Measurements from ENCODE around the gene COQ7.

COQ7 gene

GRCh38 chr16:19085679-19086200 is 18.3 kb downstream of the COQ7 start:
- no peak for DNase-seq (ENCODE audit: low read depth in 2 of 3, low spot score in 2 of 3)

GRCh38 chr16:19086322-19087199 is 19.1 kb downstream of the COQ7 start:
- peak; percentile 63 to 81 (median 78) for DNase-seq (ENCODE audit: low read depth in 2 of 3, low spot score in 2 of 3)

- no peak for DNase-seq (ENCODE audit: low read depth in 2 of 3, low spot score in 2 of 3)
Measured at GRCh38 chr16:19088341-19088916, 21.0 kb downstream of the COQ7 start.

- no peak for DNase-seq (ENCODE audit: low read depth in 2 of 3, low spot score in 2 of 3)
Measured at GRCh38 chr16:19089410-19089955, 22.1 kb downstream of the COQ7 start.

- no peak for DNase-seq (ENCODE audit: low read depth in 2 of 3, low spot score in 2 of 3)
Measured at GRCh38 chr16:19090916-19091315, 23.5 kb downstream of the COQ7 start.

- DNase-seq (ENCODE audit: low read depth in 2 of 3, low spot score in 2 of 3), result no peak
Measured at GRCh38 chr16:19092653-19093410, 25.4 kb downstream of the COQ7 start.

- DNase-seq (ENCODE audit: low read depth in 2 of 3, low spot score in 2 of 3), result no peak
Measured at GRCh38 chr16:19093631-19094541, 26.5 kb downstream of the COQ7 start.

GRCh38 chr16:19094542-19095365 is 27.3 kb downstream of the COQ7 start:
- no peak for DNase-seq (ENCODE audit: low read depth in 2 of 3, low spot score in 2 of 3)

- DNase-seq (ENCODE audit: low read depth in 2 of 3, low spot score in 2 of 3), result no peak
Measured at GRCh38 chr16:19095654-19096053, 28.2 kb downstream of the COQ7 start.

- no peak for DNase-seq (ENCODE audit: low read depth in 2 of 3, low spot score in 2 of 3)
Measured at GRCh38 chr16:19098173-19098572, 30.8 kb downstream of the COQ7 start.

GRCh38 chr16:19102187-19102872 is 34.9 kb downstream of the COQ7 start:
- no peak for DNase-seq (ENCODE audit: low read depth in 2 of 3, low spot score in 2 of 3)

GRCh38 chr16:19104607-19105006 is 37.2 kb downstream of the COQ7 start:
- no peak for DNase-seq (ENCODE audit: low read depth in 2 of 3, low spot score in 2 of 3)

GRCh38 chr16:19105131-19105530 is 37.7 kb downstream of the COQ7 start:
- DNase-seq (ENCODE audit: low read depth in 2 of 3, low spot score in 2 of 3), result no peak

GRCh38 chr16:19105891-19106624 is 38.6 kb downstream of the COQ7 start:
- DNase-seq (ENCODE audit: low read depth in 2 of 3, low spot score in 2 of 3), result no peak

GRCh38 chr16:19106625-19107020 is 39.2 kb downstream of the COQ7 start:
- DNase-seq (ENCODE audit: low read depth in 2 of 3, low spot score in 2 of 3), result no peak

- DNase-seq (ENCODE audit: low read depth in 2 of 3, low spot score in 2 of 3), result no peak
Measured at GRCh38 chr16:19108409-19109287, 41.2 kb downstream of the COQ7 start.

GRCh38 chr16:19109288-19109664 is 41.9 kb downstream of the COQ7 start:
- DNase-seq (ENCODE audit: low read depth in 2 of 3, low spot score in 2 of 3), result no peak
